HG02943 (cell line): ENCODE data around the gene FRMD4A.

ENCODE experiments used
- ATAC-seq: cut with Tn5 transposase; IDR thresholded peaks from one replicate; pipeline ENCODE4 v1.9.1; 2021; ENCODE audit warnings: mild to moderate bottlenecking, low read depth, moderate library complexity; ENCODE audit not compliant: unreplicated experiment

Gene FRMD4A

DNA sequence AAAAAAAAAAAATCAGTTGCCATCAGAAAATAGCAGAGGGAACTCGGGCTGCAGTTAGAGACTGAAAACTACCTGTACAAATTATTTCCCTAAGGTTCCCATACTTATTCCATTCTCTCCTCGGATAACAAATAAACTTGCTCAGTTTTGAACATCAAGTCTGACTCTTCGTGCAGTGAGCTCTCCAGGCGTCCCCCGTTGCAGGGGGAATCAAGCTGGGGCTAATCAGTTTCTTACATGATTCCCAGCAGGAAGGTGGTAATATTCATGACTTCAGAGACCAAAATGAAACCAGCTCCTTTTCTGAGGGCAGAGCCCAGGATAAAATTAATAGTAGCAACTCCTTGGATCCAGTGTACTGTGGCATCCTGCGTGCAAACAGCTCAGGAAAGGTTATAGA, 135.3 kb downstream of the FRMD4A start:
- ATAC-seq, result no peak

DNA sequence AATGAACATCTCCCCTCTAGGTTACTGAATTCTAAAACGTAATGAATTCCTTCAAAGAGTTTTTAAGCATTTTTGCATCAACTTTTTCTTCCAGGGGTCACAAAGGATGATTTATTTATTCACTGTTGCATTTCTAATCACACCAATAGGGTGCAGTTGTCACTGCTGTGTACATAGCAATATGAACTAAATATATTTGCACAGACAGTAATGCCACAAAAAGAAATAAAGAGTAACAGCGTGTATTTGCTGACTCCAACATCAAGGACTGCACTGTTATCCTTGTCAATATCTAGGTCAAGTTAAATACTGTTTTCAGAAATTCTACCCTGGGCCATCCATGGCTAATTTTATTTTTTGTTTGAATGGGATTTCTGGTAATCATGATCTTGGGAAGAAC, 138.0 kb downstream of the FRMD4A start:
- ATAC-seq, result no peak

DNA sequence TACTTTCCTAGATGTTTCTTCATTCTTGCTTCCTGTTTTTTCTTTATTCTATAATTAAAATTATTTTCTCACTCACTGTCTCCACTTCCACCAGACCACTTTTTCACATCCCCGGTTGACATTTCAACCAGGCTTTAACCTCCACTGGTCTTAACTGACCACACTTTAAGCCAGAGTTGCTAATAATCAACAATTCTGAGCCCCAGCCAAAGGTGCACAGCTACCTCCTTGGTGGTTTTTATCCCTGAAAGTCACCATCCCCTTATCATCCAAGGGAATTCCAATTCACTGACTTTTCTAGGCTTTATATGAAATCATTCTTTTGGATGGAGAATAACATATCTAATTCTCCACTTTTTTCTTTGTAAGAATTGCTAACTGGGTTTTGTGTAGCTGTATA, 138.9 kb downstream of the FRMD4A start:
- no peak for ATAC-seq

DNA sequence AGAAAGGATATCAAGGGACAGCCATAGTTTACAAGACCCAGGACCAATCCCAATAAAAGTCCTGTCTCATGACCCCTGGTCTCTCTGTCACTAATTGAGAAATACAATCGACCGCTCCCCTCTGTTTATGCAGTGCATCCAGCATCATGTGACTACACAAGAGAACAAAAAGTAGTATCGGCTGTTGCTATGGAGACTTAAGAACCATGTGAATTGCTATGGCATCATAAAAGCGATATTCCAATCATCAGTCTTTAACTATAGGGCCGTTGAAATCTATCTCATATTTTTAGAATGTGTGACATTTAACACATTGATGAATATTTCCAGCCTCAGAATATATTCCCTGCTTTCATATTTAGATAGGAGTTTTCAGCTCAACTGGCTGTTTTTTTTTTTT, 139.3 kb downstream of the FRMD4A start:
- no peak for ATAC-seq

DNA sequence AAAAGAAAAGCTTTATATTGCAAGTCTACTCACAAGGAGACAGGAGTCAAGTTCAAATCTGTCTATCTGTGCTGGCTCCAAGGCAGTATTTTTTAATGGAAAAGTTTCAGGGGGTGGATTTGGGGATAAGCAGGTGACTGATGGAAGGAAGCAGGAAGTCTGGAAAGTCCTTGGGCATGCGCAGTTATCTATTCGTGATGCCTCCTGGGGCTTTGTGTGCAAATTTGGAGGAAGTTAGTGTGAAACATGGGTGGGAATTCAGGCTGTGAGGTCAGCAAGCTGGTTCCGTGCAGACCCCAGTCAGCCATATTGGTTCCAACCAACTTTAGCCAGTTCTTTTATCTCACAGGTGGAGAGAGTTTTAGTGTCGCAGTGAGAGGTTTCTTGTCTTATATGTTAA, 140.0 kb downstream of the FRMD4A start:
- no peak for ATAC-seq

DNA sequence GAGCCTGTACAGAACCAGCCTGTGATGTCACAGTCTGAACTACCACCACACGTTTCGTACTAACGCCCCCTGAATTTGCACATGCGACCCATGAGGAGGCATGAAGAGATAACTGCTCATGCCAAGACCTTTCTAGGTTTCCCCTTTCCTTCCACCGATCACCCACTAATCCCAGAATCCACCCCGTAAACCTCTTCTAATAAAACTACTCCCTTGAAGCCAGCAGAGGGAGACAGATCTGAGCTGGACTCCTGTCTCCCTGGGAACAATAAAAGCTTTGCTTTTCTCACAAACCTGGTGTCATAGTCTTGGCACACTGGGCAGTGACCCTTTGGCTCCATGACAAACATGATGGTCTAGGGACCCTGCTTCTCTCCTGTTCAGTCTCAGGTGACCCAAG, 144.5 kb downstream of the FRMD4A start:
- ATAC-seq, result no peak

DNA sequence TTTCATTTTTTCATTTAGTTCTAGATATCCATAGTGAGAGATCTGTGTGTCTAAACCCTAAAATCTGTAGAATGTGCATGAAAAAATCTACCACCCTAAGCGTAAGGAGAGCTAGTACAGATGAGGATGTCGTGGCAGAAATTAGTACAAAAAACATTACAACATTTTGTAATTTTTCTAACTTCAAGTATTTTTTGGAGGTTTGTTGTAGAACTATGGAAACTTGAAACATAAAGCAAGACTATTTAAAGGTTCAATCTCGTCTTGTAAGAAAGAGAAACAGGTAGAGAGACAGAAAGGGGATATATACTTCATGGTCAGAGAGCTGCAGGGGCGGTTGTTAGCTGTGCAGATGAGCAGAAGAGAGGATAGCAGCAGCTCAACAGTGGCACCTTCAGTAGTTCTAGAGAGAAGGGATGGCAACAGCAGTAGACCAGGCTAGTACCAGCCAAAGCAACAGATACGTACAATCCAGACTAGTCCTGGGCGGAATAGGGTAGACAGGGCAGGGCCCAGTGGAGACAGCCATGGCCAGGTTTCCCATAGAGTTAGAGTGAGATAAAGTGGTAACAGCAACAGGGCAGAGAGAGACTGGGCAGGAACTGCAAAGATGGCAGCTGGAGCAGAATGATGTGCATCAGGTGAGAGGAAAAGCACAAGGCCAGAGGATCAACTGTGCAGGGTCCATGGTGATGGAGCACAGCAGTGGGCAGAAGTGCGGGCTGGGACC, 145.2 kb downstream of the FRMD4A start:
- peak; percentile 65 for ATAC-seq

DNA sequence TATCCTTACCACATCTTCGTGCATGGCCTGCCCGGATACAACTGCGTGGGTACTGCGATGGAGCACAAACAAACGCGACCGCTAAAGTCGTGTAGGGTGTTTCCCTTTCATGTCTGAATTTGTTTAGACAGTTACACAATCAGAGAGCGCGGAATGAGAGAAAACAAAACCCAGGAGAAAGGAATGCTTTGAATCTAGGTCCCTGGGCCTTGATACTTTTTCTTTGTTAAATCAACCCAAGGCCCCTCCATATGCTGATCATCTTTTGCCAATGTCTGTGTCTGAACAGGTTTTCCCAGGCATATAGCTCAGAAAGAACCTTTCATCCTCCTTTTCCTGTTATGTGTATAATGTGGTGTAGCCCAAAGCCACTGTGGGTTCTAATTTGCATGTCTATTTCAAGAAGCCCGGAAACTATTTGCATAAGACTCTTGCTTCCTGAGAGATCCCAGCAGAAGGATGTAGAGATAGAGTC, 145.8 kb downstream of the FRMD4A start:
- ATAC-seq, result peak; percentile 55

DNA sequence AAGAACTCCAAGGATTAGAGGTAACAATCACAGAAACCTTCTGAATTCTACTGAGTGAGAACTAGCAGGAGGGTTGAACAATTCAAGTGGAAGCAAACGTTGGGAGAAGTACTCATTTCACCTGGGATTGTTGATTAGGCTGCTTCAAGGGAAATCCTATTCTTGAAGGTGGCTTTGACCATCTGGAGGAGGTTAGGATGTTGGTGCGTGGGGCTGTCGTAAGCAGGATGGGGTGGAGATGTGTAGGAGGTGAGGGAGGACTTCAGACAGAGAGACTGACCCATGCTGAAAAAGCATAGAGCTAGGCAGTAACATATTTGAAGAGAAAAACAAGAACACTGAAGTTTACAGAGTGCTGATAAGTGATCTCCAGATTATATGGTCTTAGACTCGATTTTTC, 147.9 kb downstream of the FRMD4A start:
- ATAC-seq, result no peak

DNA sequence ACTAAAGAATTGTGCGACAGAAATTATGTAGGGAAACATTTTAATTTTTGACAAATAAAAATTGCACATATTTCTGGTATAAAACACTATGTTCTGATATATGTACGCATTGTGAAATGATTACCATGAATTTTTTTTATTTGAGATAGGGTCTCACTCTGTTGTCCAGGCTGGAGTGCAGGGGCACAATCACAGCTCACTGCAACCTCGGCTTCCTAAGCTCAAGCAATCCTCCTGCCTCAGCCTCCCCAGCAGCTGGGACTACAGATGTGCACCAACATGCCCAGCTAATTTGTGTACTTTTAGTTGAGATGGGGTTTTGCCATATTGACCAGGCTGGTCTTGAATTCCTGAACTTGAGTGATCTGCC, 149.2 kb downstream of the FRMD4A start:
- no peak for ATAC-seq

DNA sequence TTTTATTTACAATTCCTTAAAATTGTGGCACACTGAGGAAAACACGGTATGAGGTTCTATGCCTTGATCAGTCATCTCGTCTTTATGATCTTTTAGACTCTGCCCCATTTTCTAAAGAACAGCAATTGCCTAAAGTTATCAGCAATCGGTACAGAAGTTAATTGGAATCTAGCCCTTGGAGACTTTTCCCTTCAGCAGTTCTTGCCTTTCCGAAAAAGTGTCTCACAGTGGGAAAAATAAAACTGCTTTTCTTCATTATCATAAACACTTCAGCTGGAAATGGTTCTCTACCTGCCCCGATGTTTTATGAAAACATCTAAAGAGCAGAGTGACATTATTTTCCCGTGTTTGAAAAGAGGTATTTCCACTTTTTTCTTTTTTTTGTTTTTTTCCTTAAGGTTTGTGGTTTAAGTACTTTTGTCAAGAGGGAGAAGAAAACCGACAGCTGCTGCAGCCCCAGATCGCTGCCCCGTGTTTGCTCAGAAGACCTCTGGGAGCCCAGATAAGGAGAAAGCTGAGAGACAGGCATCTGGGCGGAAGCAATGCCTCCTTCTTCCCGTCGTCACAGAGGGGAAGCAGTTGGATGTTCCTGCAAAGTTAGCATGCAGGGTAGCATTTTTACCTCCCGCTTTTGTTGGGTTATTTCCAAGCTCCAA, 149.7 kb downstream of the FRMD4A start:
- ATAC-seq, result no peak

DNA sequence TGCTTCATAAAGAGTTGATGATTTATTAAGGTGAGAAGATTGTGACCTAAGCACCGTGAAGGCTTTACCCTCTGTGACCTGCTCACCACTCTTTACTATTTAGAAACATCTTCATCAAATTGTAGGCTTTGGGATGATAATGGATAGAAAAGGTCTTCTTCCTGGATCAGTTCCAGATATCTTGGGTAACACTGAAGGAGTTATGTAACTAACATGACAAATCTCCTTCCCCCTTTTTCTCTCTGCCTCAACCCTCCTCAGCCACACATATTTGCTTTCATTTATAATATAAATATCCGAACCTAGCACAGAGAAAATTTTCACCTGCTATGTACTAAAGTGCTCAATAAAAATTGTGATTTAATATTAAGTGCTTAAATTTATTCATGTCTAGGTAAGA, 151.5 kb downstream of the FRMD4A start:
- ATAC-seq, result no peak

DNA sequence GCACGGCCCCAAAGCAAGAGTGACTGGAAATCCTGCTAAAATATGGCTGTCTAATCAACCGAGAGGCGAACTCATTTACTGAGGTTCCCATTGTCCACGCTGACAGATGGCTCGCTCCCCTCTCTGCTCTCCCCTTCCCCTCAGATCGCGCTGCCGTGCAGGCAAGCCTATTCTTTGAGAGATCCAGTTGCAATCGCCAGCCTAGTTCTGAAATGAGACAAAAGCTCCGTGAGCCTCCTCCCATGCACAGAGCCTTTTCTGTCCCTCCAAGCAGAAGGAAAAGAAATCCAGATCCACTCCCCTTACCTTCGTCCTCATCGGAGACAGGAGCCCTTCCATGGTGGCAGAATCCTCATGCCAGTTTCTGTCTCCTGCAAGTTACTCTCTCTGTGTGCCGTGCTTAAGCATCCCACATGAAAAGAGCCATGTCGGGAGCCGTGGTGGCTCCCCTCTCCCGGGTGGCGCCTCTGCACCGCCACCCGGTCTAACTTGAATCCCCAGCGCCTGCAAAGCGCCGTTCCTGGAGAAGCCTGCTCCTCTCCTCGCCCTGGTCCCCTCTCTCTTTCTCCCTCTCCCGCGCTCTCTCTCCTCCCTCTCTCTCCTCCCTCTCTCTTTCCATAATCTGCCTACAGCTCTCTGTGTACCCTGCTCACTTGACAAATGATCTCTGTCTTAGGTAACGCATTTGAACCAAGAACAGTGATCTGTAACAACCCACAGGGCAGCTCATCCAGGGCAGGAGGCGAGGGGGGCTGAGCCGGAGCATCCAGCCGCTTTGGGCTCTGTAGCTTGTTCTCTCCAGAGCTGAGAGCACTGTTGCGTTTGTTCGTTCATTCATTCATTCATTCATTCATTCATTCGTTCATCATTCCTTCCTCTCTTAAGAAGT, 156.8 kb downstream of the FRMD4A start:
- ATAC-seq, result no peak

DNA sequence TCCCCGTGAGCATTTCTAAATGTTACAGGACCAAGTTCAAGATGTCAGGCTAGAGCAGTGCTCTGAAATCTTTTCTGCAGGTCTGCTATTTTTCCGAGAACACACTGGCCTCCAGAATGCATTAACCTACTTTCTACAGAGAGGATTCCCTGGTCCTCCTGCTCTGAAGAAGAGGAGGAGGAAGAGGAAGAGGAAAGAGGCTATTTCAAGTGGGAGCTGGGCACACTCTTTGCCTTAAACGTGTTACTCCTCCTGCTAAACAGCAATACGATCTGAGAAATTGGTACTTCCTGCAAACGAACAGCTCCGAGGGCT, 157.4 kb downstream of the FRMD4A start:
- no peak for ATAC-seq

DNA sequence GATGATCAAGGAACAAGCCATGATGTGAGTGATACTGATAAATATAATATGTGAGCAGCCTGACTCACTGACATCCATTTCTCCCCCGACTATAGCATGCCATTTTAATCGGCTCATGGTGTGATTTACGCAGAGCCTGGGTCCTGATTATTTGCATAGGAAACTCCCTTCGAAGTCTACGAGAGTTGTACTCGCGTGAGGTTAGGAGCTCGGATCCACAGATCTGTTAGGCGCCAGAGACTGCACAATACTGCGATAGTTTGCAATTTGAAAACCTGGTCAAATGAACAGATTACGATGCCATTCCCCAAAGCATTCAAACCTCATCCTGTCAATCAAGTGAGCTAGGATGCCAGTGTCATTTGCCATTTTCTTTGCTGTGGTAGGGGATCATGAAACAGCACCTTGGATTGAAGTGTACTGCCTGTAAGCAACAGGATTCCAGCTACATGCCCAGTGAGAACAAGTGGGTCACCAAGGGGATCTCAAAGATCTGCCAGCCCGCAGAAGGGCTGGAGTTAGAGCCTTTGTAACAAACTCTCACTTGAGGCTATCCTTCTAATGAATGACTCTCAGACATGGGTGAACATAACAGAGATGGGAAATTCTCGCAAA, 158.3 kb downstream of the FRMD4A start:
- ATAC-seq, result no peak

DNA sequence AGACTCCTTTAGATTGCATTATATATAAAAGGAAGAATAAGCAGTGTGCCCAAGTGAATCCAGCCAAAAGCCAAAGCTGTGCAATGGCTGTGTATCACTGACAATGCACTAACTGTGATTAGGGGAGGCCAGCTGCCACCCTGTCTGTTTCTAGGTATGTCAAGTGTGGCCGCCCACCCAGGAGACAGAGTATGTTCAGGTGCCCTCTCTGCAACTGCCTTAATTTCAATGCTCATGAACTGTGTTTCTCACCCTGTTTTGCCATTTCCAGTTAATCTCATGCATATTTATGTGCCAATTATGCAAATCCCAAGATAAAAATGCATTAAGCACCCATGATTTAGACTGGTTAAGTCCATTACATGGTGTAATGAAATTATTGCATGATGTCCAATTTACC, 159.4 kb downstream of the FRMD4A start:
- no peak for ATAC-seq

DNA sequence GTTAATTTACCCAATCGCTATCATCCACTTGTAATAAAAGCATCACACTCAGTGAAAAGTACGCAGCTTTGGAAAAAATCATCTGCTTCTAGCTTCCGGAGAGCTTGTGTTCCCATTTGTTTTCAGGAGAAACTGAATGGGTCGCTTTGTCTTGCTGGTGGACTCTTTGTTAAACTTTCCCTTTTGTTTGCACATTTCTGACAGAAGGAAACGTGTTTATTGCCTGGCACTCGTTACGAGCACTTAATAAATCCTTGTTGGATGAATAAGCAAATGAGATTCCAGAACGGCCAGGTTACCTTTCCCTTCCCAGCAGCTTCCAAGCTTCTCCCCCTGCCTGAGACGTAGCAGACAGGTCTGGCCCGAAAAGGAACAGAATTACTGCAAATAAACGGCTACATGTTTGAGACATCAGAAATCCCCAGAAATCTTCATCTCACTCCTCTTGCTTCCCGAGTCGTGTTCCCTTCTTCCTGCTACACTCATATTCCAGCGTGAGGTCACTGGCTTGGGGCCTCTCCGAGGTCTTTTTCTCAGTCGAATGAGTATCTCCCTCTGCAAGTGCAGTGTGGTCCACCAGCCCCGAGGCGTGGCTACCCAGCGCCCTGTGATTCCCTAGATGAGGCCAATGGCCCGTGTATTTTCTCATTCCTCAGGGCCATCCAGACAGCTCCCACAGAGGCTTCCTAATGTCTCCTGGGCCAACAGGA, 167.2 kb downstream of the FRMD4A start:
- ATAC-seq, result no peak

DNA sequence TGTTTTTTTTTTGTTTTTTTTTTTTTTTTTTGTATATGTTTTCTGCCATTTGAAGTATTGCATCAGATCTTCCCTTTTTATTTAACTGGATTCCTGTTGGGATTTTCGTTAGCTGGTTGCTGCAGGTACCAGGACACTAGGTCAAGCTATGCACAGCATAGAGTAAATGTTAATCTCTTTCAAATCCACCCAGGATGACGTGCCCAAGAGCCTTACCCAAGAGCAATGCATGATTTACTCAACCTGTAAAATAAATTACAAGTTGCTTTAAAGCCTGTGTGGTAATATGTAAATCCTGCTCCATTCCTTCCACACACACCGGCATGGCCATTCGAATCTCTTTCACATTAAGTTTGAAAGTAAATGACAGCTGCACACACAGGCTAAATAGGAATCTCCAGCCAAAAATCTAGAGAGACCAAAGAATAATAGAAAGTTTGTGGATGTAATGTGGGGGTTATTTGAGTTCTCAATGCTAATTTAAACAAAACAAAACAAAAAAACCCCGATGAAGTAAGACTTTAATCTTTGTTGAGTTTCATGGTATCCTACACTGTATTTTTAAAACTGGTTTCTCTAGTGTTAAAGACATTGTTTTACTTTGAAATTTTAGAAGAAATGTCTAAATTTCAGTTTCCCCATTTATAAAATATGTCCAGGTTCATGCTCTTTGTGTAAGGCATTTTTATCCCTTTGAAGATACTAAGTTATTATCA, 167.9 kb downstream of the FRMD4A start:
- no peak for ATAC-seq

DNA sequence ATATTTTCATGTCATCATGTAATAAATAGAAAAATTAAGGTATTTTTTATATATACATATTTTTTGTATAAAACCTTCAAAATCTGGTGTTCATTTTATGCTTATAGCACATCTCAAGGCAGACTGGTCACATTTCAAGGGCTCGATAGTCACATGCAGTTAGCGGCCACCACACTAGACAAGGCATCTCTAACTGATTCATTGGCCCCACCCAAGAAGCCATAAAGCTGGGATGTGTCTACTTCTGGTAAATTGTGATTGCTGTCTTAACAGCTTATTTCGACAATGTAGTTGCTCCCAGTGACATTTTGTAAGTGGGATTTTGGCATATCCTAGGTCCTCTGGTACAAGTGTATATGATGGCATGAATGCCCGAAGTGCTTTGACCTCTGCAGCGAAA, 168.7 kb downstream of the FRMD4A start:
- ATAC-seq, result no peak

DNA sequence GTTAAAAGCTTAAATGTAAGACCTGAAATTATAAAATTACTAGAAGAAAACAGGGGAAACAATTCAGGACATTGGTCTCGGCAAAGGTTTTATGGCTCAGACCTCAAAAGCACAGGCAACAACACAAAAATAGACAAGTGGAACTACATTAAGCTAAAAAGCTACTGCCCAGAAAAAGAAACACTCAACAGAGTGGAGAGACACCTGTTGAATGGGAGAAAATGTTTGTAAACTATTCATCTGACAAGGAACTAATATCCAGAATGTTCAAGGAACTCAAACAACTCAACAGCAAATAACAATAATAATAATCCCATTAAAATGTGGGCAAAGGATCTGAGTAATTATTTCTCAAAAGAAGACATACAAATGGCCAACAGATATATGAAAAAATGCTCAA, 170.4 kb downstream of the FRMD4A start:
- no peak for ATAC-seq
